NCI-H2029 (cell line): ENCODE results near the gene PTPN1.

ENCODE experiments used
- DNase-seq: peaks from one replicate; lab custom pipeline; 2025; lab: John Stamatoyannopoulos, UW

PTPN1 gene

DNA sequence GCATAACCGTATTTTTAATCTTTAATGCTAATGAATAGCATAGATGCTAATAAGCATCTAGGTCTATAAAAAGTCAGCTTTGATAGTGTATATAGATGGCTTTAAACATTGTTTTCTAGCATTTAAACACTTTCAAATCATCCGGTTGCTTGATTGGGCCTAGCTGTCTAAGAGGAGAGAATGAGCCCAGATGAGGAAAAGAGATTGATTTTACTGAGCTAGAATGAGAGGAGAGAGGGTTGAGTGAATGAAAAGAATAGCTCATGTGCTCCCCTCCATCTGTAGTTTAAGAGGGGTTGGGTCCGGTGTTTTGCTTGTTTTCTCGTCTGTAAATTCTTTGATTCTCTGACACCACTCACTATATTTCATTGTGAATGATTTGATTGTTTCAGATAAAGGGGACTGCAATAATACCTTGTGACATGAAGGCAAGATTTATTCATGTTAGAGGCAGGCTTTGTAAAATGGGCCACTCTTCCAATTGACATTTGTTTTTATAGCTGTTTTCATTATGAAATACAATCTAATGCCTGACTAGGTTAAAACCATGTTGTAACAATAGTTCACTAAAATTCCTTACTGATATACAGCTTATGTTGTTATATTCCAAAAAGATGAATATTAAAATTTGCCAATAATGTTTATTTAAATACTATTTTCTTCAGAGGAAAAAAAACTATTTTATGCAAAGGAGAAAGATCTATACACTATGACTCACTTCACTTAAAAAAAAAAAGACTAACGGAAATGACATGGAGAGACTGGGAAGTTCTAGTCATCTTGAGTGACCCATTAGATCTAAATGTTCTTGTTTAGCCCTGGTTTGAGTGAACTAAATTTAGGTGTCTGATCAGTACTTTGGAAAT lies 3.2 kb downstream of the PTPN1 start:
- no peak for DNase-seq

DNA sequence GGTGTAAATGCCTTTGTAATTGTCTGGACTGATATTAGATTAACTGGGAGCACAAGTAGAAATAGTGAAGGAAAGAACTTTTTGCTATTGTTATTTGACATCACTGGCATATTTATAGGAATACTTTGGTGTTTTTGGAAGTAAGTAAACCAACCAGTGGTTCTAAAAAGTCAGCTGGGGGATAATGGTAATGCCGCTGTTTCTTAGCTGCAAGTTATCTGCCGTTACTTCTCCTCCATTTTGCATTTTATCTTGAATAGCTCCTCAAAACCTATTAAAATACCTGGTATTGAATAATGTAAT lies 3.8 kb downstream of the PTPN1 start:
- DNase-seq: no peak

DNA sequence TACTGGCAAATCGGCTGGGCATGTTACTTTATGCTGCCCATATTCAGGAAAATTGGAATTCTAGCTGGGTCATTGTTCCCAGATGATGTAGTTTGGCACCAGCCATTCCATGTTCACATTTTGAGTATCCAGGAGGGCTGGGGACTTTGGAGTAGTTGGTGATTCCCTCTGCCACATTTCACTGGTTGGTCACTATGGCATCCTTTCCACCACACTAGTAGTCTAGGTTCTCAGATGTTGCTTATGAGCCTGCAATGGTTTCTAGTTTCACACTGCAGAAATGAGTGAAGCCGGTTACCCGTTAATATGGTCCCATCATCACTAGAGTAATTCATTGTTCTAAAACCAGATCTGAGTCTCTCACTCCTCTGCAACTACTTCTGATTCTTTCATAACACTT lies 4.6 kb downstream of the PTPN1 start:
- no peak for DNase-seq

DNA sequence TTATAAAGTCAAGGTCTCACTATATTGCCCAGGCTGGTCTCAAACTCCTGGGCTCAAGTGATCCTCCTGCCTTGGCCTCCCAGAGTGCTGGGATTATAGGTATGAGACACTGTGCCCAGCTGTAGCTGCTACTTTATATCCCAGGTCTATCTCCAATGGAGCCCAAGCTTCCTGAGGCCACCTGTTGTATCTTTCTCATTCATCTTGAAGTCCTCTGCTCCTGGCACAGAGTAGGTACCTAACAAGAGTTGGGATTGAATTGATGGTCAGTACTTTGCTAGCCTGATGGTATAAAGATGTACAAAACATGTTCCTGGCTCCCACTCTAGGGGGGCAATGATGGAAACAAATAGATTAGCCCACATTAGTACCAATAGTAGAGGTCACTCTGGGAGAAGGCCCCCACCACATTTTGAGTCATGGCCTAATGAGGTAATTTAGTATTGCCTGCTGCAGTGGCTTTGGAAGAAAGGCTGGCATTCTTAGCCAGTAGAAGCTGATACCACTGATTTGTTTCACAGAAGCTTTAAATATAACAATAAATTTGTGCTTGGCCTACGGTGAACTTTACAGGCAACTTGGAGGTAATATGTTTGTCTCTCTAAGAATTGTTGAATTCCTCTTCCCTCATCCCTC lies 5.4 kb downstream of the PTPN1 start:
- no peak for DNase-seq

DNA sequence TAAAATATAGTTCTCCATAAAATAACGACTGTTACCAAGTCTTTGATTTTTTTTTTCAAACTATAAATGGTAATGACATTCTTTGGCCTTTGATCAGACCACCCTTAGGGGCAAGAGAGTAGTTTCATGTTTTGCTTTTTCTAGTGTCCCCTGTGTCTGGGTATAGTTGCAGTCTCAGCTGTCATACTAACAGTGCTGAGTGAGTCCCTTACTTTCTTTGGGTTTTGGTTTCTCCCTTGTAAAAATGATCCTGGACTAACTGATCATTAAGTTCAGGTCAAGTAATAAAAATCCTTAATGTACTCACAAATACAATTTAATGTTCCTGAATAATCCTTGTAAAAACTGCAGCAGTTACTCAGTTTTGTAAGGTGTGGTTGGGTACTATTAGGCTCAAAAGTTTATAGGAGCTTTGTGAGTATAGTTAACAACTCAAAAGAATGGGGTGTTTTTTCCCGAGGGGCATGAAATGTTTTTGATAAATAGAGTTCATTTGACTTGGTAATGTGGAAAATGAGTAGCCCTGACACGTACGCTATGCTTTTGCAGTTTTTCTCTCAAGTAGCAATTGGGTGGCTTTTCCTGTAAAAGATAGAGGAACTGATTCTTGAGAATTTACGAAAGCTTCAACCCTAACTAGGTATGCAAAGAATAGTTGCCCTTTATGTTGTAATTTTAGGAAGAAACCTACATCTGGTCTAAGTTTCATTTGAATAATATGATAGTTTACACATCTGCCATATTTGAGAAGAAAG lies 6.2 kb downstream of the PTPN1 start:
- no peak for DNase-seq

DNA sequence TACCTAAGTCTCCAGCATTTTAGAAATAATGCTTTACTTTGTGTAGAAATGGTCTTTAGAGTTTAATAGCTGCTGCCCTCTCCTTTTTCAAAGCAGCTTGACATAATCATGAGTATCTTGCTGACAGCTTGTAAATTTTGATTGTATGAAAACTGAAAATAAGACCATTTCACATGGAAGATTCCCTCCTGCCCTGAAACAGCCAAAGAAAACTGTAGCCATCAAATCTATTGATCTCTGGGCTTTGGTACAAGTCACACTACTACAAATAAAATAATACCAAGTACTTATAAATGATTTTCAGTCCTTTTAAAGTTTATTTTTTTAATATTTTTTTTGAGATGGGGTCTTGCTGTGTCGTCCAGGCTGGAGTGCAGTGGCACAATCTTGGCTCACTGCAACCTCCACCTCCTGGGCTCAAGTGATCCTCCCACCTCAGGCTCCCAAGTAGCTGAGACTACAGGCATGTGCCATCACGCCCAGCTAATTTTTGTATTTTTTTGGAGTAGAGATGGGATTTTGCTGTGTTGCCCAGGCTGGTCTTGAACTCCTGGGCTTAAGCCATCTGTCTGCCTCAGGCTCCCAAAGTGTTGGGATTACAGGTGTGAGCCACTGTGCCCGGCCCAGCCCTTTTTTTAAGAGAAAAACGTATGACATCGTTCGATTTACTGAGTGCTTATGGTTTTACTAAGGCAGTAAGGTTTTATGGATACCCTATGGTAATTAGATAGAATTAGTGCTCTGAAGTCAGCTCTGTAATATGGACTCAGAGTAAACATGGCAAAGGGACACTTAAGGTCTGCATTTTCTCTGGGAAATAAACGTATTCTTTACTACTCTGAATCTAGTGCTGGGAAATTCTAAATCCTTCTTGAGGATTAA lies 7.0 kb downstream of the PTPN1 start:
- no peak for DNase-seq

DNA sequence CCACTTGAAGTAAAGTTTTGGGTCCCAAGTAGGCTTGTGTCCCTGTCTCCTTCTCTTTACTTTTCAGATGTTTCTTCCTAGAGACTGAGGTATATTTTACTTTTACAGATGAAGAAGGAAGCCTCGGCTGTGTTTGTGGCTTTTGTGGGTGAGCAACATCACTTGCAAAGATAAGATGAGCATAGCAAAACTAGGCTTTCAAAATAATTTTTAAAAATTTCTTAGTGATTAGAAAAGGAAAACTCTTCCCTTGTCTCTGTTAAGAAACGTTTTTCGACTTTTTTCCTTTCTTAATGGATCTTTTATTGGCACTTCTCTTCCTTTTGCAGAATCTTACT lies 7.6 kb downstream of the PTPN1 start:
- no peak for DNase-seq

DNA sequence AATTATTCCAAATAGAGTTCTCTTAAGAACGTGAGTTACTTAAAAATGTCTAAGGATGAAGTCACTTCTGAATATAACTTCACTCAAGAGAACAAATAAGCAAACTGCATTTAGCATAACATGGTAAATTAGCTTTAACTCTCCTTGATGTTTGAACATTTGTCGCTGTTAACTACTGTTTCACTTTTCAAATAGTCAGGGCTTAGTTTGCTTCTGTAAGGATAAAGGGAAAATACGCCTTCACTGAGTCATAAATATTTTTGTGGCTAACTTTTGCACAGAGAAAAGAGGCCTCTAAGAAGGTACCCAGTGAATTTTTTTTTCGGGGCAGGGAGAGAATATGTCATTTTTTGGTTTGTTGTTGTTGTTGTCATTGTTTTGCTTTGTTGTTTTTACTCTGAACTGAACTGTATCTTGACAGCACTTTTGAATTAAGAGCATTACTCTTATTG lies 8.1 kb downstream of the PTPN1 start:
- DNase-seq: no peak

DNA sequence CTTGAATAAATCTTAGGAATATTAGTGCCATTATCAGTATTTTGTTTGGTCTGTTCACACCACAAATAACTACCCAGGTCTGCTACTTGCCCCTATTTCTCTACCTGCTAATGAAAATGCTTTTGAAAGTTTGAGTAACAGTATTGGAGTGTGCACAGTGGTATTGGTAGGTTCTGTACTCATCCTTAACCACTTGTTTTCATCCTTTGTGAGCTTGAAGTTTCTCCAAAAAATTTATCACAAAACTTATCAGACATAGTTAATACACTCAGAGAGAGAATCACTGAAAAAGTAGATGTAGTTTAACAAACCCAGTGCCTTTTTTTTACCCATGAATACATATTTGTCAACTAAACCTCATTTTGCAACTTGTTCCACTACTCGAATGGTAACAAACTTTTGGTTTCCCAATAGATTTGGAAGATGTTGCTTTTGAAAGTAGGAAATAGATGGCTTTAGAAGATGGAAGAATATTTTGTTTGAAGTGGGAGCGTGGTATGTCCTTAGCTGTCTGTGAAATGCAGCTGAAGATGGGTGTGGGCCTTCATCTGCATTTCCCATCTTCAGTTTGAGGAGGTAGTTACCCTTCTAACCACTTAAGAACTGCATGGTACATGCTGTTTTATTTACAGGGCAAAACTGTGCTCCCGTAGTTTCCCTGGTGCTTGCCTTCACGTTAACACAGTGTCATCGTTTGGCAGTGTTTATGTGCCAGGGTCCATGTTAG lies 9.0 kb downstream of the PTPN1 start:
- no peak for DNase-seq

DNA sequence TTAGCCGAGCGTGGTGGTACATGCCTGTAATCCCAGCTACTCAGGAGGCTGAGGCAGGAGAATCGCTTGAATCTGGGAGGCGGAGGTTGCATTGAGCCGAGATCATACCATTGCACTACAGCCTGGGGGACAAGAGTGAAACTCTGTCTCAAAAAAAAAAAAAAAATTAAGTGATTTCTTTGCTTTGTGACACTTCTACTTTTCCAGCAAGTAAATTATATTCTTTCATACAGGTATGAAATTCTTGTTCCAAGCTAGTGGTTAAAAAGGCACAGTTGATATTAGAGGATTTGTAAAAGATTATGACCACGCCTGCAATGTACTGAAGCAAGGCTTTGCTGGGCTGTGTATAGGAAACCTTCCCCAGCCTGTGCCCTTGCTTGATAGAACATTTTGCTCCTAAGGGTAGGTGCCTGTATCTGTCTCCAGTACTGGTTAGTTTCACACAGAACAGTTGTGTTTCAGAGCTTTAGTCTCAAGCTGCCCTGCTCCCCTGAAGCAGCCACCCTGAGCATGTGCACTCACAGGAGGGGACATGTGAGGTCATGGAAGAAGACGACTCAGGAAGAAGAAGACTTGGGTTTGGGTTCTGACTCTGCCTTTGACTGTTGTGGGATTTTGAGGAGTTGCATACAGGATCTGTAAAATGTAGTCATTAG lies 10.2 kb downstream of the PTPN1 start:
- DNase-seq: no peak

DNA sequence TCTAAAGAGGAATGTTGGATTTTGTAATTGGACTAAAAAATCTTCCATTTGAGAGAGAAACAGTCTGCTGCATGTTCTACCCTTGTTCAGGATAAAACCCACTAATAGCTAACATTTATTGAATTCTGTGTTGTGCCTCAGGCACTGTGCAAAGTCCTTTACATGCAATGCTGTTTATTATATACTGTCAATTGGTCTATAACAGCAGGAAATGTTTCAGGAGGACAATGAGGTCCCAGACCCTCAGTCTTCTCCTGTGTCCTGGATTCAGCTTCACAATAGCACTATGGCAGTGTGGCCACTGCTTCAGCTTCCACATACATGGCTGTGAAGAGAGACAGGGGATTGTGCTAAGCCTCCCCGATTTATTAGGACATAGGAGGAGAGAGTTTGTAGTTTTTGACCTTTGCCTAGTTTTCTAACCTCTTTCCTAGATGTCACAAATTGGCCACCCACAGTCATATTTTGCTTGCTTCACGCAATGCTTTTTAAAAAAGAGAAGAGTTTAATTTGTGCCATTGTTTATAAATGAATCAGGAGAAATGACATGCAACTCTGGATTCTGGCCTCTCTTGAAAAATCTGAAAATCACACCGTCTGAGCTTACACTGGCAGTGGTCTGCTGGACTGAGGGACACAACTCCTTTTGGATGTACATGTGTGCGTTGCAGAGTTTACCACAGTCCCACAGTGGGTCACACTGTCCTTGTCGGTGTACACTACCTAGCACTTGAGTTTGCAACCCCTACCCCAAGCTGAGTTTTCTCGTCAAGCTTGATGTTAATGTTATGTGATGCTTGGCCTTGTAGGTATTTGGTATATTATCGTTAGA lies 11.3 kb downstream of the PTPN1 start:
- DNase-seq: no peak

DNA sequence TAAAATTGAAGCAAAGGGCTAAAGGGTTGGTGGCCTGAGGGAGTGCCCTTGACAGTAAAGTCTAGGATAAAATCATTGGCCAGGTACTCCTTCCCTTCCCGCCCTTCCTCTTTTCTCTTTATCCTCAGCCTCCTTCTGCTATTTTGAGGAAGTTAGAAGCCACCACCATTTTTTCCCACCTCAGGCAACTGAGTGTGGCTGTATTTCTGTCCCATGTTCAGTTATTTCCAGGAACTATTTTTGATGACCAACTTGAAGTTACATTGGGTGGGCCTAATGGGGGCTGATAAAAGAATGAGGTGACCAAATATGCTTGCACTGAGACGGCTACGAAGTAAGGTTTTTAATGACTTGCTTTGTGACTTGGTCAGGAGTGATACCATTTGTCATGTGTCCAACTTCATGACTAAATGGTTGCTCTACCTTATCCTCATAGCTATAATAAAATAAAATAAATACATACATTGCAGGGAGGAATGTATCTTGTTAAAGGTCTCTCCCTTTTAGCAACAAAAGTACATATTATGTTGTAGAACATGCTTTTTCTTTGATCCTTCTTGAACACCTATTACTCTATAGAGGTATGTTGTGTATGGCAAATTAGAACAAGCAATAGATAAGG lies 12.0 kb downstream of the PTPN1 start:
- no peak for DNase-seq

DNA sequence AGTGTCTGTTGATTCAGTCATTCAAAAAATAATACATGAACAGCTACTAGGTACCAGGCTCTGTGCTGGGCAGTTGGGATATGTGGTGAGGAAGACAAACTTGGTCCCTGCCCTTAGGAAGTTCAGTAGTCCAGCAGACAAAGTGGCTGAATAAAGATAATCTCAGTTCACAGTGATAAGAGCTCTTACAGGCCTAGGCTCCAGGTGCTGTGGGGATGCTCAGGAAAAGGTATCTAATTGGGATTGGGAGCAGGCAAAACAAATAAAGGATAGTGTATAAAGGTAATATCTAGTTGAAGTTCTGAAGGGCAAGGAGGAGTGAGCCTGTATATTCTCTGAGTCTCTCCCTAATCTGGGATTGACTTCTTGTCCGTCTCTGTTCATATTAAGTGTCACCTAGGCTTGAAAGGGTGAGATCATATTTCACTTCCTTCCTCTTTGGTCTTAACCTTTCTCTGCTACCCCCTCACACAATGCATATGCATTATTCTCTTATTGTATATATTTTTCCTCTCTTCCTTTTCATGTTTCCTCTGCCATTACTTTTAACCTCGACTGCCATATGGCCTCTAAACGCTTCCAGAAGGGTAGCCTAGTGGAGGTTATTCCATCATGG lies 13.5 kb downstream of the PTPN1 start:
- no peak for DNase-seq

DNA sequence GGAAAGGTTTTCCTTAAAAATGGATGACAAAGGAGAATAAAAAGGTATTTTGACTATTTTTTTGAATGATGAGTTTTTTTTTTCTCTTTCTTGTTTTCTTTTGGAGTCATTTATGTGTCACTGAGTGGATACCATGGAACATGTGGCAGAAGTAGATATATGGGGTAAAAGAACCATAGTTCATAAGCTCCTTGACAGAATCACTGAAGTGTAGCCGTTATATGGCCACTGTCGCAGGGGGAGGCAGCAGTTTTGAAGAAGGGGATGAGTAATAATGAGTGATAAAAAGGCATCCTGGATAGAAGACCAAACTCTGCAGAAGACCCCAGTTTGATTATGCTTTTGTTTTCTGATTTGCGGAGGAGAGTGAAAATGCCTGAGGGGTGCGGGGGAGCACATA lies 15.5 kb downstream of the PTPN1 start:
- no peak for DNase-seq

DNA sequence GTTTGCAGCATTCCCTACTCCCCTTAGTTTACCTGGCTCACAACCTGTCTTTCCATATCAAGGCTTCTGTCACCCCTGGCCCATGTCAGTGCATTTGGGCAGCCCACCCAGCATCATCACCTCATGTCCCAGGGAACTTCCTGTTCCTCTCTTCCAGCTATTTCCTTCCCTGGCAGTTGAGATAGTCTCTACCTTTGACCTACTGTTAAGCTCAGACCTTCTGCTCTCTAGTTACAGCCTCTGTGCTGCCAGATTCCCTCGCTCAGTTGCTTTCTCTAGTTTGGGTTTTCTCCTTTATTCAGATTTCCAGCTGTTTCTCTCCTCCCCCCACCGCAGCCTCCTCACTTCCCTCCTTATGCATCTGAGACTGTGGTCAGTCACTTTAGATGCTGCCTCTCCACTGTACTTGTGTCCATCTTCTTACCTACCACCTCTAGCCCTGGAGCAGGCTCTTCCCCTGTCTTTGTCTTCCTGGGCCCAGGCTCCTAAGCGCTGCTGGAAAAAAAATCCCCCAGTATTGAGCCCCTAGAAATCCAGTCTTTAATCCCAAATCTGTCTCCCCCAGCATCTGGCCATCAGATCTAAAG lies 16.3 kb downstream of the PTPN1 start:
- no peak for DNase-seq

DNA sequence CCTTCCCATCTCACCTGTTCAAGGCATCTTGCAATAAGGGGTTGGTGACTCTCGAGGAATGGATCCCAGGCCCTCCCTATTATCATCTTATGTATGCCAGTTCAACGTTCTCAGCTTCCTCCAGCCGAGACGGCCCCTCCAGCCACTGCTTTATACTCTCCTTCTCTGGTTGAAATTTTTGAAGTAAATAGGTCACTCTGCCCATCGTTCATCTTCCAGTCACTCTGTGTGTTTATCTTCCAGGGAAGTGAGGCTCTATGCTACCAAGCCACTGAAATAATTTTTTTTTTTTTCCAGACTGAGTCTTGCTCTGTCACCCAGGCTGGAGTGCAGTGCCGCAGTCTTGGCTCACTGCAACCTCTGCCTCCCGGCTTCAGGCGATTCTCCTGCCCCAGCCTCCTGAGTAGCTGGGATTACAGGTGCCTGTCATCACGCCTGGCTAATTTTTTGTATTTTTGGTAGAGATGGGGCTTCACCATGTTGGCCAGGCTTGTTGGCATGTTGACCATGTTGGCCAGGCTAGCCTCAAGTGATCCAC lies 17.0 kb downstream of the PTPN1 start:
- no peak for DNase-seq

DNA sequence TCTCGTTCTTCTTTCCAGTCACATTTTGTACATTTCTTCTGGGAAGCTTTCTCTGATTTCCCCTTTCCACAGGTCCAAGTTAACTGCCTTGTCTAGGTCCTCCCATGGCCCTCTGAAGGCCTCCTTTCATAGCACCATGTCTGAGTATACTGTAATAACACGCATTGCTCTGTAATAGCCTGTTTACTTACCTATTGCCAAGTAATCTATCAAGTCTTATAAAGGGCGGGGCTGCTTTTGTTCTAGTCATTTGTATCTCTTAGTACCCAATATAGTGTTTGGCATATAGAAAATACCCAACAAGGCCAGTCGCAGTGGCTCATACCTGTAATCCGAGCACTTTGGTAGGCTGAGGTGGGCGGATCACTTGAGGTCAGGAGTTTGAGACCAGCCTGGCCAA lies 17.9 kb downstream of the PTPN1 start:
- DNase-seq: no peak

DNA sequence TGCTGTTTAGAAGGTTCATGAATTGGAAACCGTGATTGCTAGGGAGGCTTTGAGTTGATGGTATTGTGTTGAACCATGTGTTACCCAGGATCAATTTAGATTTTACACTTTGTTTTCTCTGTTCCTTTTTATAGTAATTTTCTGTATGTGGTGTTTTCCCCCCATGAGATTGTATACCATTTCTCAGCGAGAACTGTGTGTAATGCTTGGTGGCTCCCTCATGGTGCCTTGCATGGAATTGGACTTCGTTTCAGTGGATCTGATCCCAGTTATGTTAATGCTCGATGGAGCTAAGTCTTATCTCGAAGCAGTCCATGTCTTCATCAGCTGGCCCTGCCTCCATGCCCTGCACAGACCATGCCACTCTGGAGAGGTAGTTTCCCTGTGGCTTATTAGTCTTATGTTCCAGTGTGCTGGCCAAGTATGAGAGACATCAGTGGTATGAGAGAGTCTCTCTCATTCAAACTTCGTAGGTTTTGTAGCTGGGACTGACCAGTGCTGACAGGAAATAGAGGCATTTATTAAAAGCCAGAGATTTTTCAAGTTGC lies 18.7 kb downstream of the PTPN1 start:
- DNase-seq: no peak
